GM10266 (cell line): Measurements from ENCODE around the gene TNIK.

ENCODE experiments used
- DNase-seq: peaks from one replicate; pipeline ENCODE4 v3.0.0; 2012; ENCODE audit errors: extremely low spot score
- TF ChIP-seq, protein P1 (sequence below): IDR thresholded peaks from 2 replicates; pipeline ENCODE4 v1.5.1; 2012; ENCODE audit warnings: mild to moderate bottlenecking, low read depth; ENCODE audit not compliant: control insufficient read depth, insufficient read depth; ENCODE audit errors: missing control alignments

The TNIK gene

DNA sequence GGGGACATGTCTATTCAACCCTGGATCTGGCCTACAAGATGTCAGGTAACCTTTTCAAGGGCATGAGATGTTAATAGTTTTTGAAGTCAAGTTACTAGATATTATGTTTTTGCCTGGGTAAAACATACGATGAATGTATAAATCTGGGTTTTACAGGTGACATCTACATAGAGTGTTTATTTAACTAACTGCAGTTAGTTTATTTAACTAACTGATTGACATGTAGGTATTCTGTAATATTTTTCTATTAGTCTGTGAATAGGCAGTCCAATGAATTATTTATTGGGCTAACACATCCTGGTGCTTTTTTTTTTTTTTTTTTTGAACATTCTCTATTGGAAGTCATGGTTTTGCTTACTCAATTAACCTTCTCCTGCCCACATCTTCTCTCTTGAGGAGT lies 38.7 kb upstream of the TNIK start:
- TF ChIP-seq, protein P1, sequence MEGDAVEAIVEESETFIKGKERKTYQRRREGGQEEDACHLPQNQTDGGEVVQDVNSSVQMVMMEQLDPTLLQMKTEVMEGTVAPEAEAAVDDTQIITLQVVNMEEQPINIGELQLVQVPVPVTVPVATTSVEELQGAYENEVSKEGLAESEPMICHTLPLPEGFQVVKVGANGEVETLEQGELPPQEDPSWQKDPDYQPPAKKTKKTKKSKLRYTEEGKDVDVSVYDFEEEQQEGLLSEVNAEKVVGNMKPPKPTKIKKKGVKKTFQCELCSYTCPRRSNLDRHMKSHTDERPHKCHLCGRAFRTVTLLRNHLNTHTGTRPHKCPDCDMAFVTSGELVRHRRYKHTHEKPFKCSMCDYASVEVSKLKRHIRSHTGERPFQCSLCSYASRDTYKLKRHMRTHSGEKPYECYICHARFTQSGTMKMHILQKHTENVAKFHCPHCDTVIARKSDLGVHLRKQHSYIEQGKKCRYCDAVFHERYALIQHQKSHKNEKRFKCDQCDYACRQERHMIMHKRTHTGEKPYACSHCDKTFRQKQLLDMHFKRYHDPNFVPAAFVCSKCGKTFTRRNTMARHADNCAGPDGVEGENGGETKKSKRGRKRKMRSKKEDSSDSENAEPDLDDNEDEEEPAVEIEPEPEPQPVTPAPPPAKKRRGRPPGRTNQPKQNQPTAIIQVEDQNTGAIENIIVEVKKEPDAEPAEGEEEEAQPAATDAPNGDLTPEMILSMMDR, result no peak
- DNase-seq, result no peak

DNA sequence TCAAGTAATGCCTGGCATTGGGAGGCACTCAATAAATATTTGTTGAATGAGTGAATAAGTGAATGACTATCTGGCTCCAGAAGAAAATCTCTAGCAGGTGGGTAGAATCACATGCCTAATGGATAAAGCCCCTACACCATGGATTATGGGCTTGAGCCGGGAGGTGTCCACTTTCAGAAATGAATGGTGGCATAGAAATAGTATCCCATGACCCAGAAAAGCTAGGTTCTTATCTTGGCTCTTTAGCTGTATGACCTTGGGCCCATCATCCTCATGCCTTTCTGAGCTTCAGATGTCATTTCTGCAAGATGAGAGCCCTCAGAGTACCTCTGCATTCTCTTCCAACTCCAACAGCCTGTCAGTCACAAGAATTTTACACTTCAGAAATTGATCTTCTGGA lies 37.3 kb upstream of the TNIK start:
- no peak for DNase-seq
- TF ChIP-seq, protein P1, result no peak

DNA sequence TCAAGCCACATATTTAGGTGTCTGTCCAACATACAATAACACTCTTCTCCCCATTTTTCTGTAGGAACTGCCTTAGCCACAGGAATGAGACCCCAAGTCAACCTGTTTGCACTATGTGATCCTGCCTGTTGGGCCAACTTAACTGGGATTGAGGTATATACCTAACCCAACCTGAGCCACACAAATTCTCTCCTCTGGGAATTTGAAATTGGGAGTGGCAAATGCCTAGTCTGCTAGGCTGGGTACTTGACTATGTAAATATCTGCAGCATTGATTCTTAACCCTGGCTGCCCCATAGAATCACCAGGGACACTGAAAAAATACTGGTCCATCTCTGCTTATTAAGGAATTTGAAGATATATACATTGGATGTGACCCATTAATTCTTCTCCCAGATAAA lies 35.2 kb upstream of the TNIK start:
- TF ChIP-seq, protein P1, result no peak
- DNase-seq, result no peak

DNA sequence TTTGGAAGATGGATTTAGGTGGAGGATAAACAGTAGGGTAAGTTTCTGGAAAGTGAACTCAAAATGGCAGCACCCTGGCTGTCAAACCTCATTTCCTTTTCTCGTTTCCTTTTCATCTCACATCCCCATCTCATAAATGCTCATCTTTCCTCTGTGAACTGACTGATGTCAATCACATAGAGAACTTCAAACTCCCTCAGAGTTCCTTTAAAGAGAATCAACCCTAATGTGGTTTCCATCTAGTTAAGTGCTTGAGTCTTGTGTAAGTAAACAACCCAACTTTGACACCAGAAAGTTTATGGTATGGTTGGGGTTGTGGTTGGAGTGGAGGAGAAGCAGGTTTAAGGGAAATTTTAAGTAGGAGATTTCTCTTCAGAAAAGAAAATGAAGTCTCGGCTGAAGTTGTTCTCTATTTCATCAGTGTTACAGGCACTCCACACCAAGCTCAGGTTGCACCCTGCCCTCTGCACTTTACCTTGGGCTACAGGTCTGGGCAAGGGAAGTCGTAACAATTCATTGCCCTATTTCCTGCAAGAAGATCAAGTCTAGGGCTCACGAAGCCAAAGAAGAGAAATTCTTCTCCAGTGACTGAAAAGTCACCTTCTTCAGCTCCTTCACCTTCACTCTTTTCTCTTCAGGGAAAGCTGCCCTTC lies 34.4 kb upstream of the TNIK start:
- TF ChIP-seq, protein P1, result no peak
- no peak for DNase-seq

DNA sequence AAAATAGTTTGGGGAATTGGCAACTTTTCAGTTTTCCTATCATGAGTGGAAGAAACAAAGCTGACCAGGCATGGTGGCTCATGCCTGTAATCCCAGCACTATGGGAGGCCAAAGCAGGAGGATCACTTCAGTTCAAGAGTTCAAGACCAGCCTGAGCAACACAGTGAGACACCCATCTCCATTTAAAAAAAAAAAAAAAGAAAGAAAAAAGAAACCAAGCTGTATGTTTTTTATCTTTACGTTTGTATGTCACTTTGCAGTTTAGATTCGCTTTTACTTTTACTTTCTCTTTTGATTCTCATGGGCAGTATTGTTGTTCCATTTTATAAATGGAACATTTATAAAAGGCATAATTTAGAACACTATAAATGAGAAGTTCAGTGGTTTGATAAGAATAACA lies 31.2 kb upstream of the TNIK start:
- peak; percentile 33 for DNase-seq

DNA sequence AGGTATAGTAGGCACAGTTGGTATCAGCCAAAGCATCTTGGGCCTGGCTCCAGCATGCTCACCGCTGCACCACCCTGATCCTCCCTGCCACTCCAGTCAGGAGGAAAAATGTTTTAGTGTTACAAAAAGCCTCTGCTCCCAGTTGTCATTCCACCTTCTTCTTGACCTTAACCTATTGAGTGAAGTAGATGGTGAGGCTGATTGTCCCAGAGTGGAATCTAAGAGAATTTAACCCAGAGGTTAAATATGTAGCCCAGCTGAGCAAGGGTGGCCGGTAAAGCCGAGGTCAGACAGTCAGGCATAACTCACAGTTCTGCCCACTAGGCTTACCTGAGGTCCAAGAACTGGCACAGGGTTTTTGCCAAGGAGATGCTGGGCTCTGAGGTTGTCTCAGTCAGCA lies 30.7 kb upstream of the TNIK start:
- no peak for DNase-seq
- TF ChIP-seq, protein P1, result no peak

More for the DNA sequence above, 31.2 kb upstream of the TNIK start:
- TF ChIP-seq, protein P1, result no peak

DNA sequence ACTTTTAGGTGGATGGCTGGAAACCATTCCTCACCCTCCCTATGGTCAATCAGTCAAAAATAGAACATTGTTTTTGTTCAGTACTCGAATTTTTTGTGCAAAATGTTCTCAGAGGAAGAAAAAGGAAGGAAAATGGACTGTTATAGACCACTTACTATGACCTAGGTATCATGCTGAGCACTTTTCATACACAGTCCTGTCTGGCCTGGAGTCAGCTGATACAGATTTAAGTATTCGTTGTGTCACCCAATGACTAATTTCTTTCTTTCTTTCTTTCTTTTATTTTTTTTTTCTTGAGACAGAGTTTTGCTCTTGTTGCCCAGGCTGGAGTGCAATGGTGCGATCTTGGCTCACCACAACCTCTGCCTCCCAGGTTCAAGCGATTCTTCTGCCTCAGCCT lies 29.1 kb upstream of the TNIK start:
- DNase-seq, result no peak
- TF ChIP-seq, protein P1, result no peak
